Astrocyte of the spinal cord (primary cell): ENCODE data around the gene CTBP1.

Source experiments
- DNase-seq: peaks from one replicate; pipeline ENCODE4 v3.0.0; 2011; ENCODE audit warnings: low read depth, low spot score
- H3K4me3 ChIP-seq: 2 replicates; pipeline ENCODE4 v1.5.1; 2011; ENCODE audit warnings: low read depth, mild to moderate bottlenecking, low read length, moderate library complexity
- CTCF ChIP-seq: IDR thresholded peaks from 2 replicates; pipeline ENCODE4 v1.5.1; 2012; ENCODE audit warnings: low read depth, mild to moderate bottlenecking, low read length, inconsistent platforms
- in situ Hi-C: cut with HindIII; loops from 2 replicates; pipeline ENCODE4 v1.10.0; 2017; ENCODE audit warnings: low sequenced_read_pairs

The CTBP1 gene

GRCh38 chr4:1248245-1249147 lies at the start of gene CTBP1:
CTBP1 (minus strand) TSS chr4:1249130; CDS start chr4:1241331, 7,799 bp downstream.
- H3K4me3 ChIP-seq: peak within 1 kb of the TSS; percentile 67
- in situ Hi-C loops: no loop called here
- DNase-seq: peak; percentile 79
- TF ChIP-seq CTCF: no peak

- in situ Hi-C loops: no loop called here
- no peak for DNase-seq
- TF ChIP-seq CTCF: no peak
- no peak overlapping the region for H3K4me3 ChIP-seq
These were observed 49.5 kb upstream of the CTBP1 start for GRCh38 chr4:1298461-1298860.

GRCh38 chr4:1297456-1298325 lies 48.8 kb upstream of the CTBP1 start:
- in situ Hi-C loops: no loop called here
- TF ChIP-seq CTCF: no peak
- H3K4me3 ChIP-seq: no peak overlapping the region
- DNase-seq: no peak

- DNase-seq: no peak
- in situ Hi-C loops: no loop called here
- TF ChIP-seq CTCF: no peak
- H3K4me3 ChIP-seq: no peak overlapping the region
These were observed 48.1 kb upstream of the CTBP1 start for GRCh38 chr4:1297023-1297395.

- DNase-seq: no peak
- no peak overlapping the region for H3K4me3 ChIP-seq
- no peak for TF ChIP-seq CTCF
- in situ Hi-C loops: no loop called here
These were observed 47.5 kb upstream of the CTBP1 start for GRCh38 chr4:1296324-1297022.

GRCh38 chr4:1295405-1296055 lies 46.6 kb upstream of the CTBP1 start:
- no peak overlapping the region for H3K4me3 ChIP-seq
- in situ Hi-C loops: no loop called here
- TF ChIP-seq CTCF: no peak
- DNase-seq: no peak
